B cell (primary cell): ENCODE results near the gene RNF149. TPM values are rescaled to one million over a fixed set of nuclear protein-coding genes. Genes with fewer than 3 reads are reported as not detected.

Experiments used
- ATAC-seq: fragments of 200-7000 bp; cut with Tn5 transposase; one replicate; pipeline ENCODE4 v1.10.0; 2021; ENCODE audit warnings: low read depth, mild to moderate bottlenecking, moderate number of reproducible peaks, moderate library complexity
- CTCF ChIA-PET: fragments of 350-600 bp; sonication (Branson Sonifier 250); formaldehyde crosslinking; loops from one replicate; lab custom pipeline; 2021; ENCODE audit warnings: antibody characterized with exemption, inconsistent platforms; lab: Charles Lee
- POLR2A ChIA-PET: fragments of 350-600 bp; sonication (Branson Sonifier 250); formaldehyde crosslinking; loops from one replicate; lab custom pipeline; 2021; ENCODE audit warnings: antibody characterized with exemption; lab: Charles Lee
- DNase-seq: peaks from one replicate; pipeline ENCODE4 v3.0.0; 2013
- H2AFZ ChIP-seq: 2 replicates; pipeline ENCODE4 v1.6.1; 2012; ENCODE audit warnings: mild to moderate bottlenecking, low read depth, low read length; ENCODE audit not compliant: insufficient read depth, poor library complexity, severe bottlenecking
- H3K27ac ChIP-seq, 2 donors: 1 replicate in 1 of 2; 2 replicates in 1 of 2; pipeline ENCODE4 v1.5.1; 2012 to 2013; ENCODE audit warnings: low read length in 2 of 2, mild to moderate bottlenecking in 2 of 2, moderate library complexity in 1 of 2
- H3K27me3 ChIP-seq, 4 experiments: fragments of 200-600 bp in 1 of 4; sonication (generic) in 1 of 4; replicated peaks in 1 of 4; 1 replicate in 2 of 4; 2 replicates in 2 of 4; pipeline versions ENCODE4 v1.6.1 to v1.7.0; 2013 to 2016; ENCODE audit warnings: low read length in 3 of 4, mild to moderate bottlenecking in 2 of 4, mixed read lengths in 1 of 4, moderate library complexity in 1 of 4; ENCODE audit not compliant: insufficient read depth in 4 of 4, control insufficient read depth in 3 of 4; ENCODE audit errors: control extremely low read depth in 1 of 4
- H3K36me3 ChIP-seq, 2 experiments: replicated peaks in 1 of 2; 1 replicate in 1 of 2; 2 replicates in 1 of 2; pipeline versions ENCODE4 v1.6.1 to v1.7.1; 2013; ENCODE audit warnings: low read length in 1 of 2; ENCODE audit not compliant: insufficient read depth in 2 of 2, control insufficient read depth in 1 of 2; ENCODE audit errors: control extremely low read depth in 1 of 2, extremely low read depth in 1 of 2
- H3K4me1 ChIP-seq, 2 donors: fragments of 200-600 bp in 1 of 2; sonication (generic) in 1 of 2; 1 replicate in 1 of 2; 2 replicates in 1 of 2; pipeline versions ENCODE4 v1.5.1 to v1.6.1; 2013 to 2017; ENCODE audit warnings: low read length in 2 of 2; ENCODE audit not compliant: control insufficient read depth in 2 of 2, insufficient read depth in 2 of 2
- H3K4me2 ChIP-seq: replicated peaks from 2 replicates; pipeline ENCODE3; 2012; ENCODE audit warnings: mild to moderate bottlenecking, low read depth, low read length; ENCODE audit not compliant: poor library complexity, severe bottlenecking
- H3K4me3 ChIP-seq, 5 experiments: fragments of 200-600 bp in 1 of 5; sonication (generic) in 1 of 5; 1 replicate in 3 of 5; 2 replicates in 2 of 5; pipeline versions ENCODE4 v1.5.1 to v1.7.0; 2011 to 2016; ENCODE audit warnings: low read length in 4 of 5, mild to moderate bottlenecking in 4 of 5, low read depth in 2 of 5, control low read depth in 1 of 5, moderate library complexity in 1 of 5; ENCODE audit not compliant: insufficient read depth in 1 of 5; ENCODE audit errors: control extremely low read depth in 1 of 5, extremely low read depth in 1 of 5
- H3K79me2 ChIP-seq: fragments of 200-600 bp; sonication (generic); one replicate; pipeline ENCODE4 v1.6.0; 2016; ENCODE audit warnings: low read length; ENCODE audit not compliant: control insufficient read depth, insufficient read depth
- H3K9ac ChIP-seq: fragments of 200-600 bp; sonication (generic); 2 replicates; pipeline ENCODE4 v1.6.1; 2017; ENCODE audit warnings: mild to moderate bottlenecking, low read length, moderate library complexity
- H3K9me3 ChIP-seq, 3 donors: one replicate each; pipeline versions ENCODE4 v1.6.1 to v1.7.1; 2013; ENCODE audit warnings: low read length in 2 of 3; ENCODE audit not compliant: control insufficient read depth in 2 of 3, insufficient read depth in 1 of 3; ENCODE audit errors: control extremely low read depth in 1 of 3
- H4K20me1 ChIP-seq: 2 replicates; pipeline ENCODE4 v1.6.0; 2012; ENCODE audit warnings: mild to moderate bottlenecking, low read length; ENCODE audit not compliant: insufficient read depth, control insufficient read depth, poor library complexity, severe bottlenecking
- H3K27ac Mint-ChIP-seq: one replicate; pipeline ENCODE4 v1.8.0; 2021; ENCODE audit warnings: mixed read lengths
- H3K27me3 Mint-ChIP-seq: one replicate; pipeline ENCODE4 v1.8.0; 2021; ENCODE audit warnings: mixed read lengths
- H3K4me1 Mint-ChIP-seq: one replicate; pipeline ENCODE4 v1.8.0; 2021; ENCODE audit warnings: mixed read lengths
- H3K4me3 Mint-ChIP-seq: one replicate; pipeline ENCODE4 v1.8.0; 2021; ENCODE audit warnings: mixed read lengths
- H3K9me3 Mint-ChIP-seq: one replicate; pipeline ENCODE4 v1.8.0; 2022; ENCODE audit warnings: mixed read lengths; ENCODE audit not compliant: insufficient read depth
- CTCF ChIP-seq: fragments of 200-600 bp; IDR thresholded peaks from one replicate; pipeline ENCODE4 v1.8.0; 2022; ENCODE audit warnings: antibody characterized with exemption, mild to moderate bottlenecking
- EZH2 ChIP-seq: IDR thresholded peaks from 2 replicates; pipeline ENCODE4 v1.6.1; 2012; ENCODE audit warnings: borderline replicate concordance, low read depth, mild to moderate bottlenecking, moderate library complexity, low read length; ENCODE audit not compliant: insufficient read depth, poor library complexity, severe bottlenecking
- WGBS: methylation state at CpG from one replicate; pipeline ENCODE4 v1.1.5; 2013; ENCODE audit warnings: missing lambda C conversion rate; ENCODE audit not compliant: insufficient coverage; 5-methylcytosine and 5-hydroxymethylcytosine counted together
- intact Hi-C: fragments of 100-400 bp; cut with micrococcal nuclease; formaldehyde crosslinking; loops from one replicate; pipeline ENCODE4 v1.10.0; 2022
- polyA plus RNA-seq: library from polyadenylated mRNA; depleted of rRNA; stranded (reverse); fragments of >200 nt; gene quantifications from 2 replicates; pipeline ENCODE4 v1.2.3, GENCODE V29; 2012
- total RNA-seq, 2 donors: library from RNA; stranded (reverse); fragments of 120-200 nt in 1 of 2; gene quantifications; 1 replicate in 1 of 2; 2 replicates in 1 of 2; pipeline versions ENCODE4 v1.2.3 to v1.2.4, GENCODE V29; 2013 to 2022

Gene RNF149
- total and polyA plus RNA-seq, 2 donors (not counting 1 experiment from before 2014, with no cell fraction given), result 28.2 to 71.6 TPM

- no peak for DNase-seq
- H2AFZ ChIP-seq, result no peak overlapping the region
- H3K9ac ChIP-seq, result no peak overlapping the region
- H3K27me3 Mint-ChIP-seq, result no peaks in the 10 kb centered on the region
- H3K4me3 Mint-ChIP-seq, result no peak overlapping the region
- intact Hi-C loops, result no loop called here
- peaks cover 15% of the 10 kb centered on the region for H4K20me1 ChIP-seq
- ChIA-PET CTCF (no interaction called here), POLR2A (interaction anchor here (0.7 kb wide), 1 partner anchor 114 kb away, joined by 3 read pairs; no protein-coding TSS in a partner anchor)
- WGBS, result 95% methylated on average over 8 of the region's 13 CpGs
- H3K4me2 ChIP-seq, result no peak overlapping the region
- H3K4me3 ChIP-seq, result no peak overlapping the region
- no peaks in the 10 kb centered on the region for H3K9me3 Mint-ChIP-seq
- no peaks in the 10 kb centered on the region for H3K4me1 ChIP-seq
- peak overlapping the region; percentile 26 for H3K27ac Mint-ChIP-seq
- H3K27ac ChIP-seq, result no peak overlapping the region
- H3K36me3 ChIP-seq, result peaks cover 3 to 68% of the 10 kb centered on the region in 2 experiments
- no peaks in the 10 kb centered on the region for H3K9me3 ChIP-seq
- no peak for ATAC-seq
- H3K79me2 ChIP-seq, result no peaks in the 10 kb centered on the region
- H3K27me3 ChIP-seq, result no peaks in the 10 kb centered on the region
- H3K4me1 Mint-ChIP-seq, result peaks cover 8% of the 10 kb centered on the region
- no peak for TF ChIP-seq CTCF
- no peak for TF ChIP-seq EZH2
Measured at GRCh38 chr2:101264360-101264939, 44.1 kb downstream of the RNF149 start.

- Histone ChIP-seq H3K9ac (no peak overlapping the region), H3K4me2 (no peak overlapping the region), H3K27ac (no peak overlapping the region), H3K79me2 (peaks cover 3% of the 10 kb centered on the region), H3K4me1 (no peaks in the 10 kb centered on the region), H4K20me1 (peaks cover 24% of the 10 kb centered on the region), H3K9me3 (no peaks in the 10 kb centered on the region), H2AFZ (no peak overlapping the region), H3K27me3 (no peaks in the 10 kb centered on the region), H3K4me3 (no peak overlapping the region), H3K36me3 (peaks cover 3 to 71% of the 10 kb centered on the region in 2 experiments)
- no peaks in the 10 kb centered on the region for H3K9me3 Mint-ChIP-seq
- intact Hi-C loops, result no loop called here
- no peaks in the 10 kb centered on the region for H3K27me3 Mint-ChIP-seq
- peaks cover 8% of the 10 kb centered on the region for H3K4me1 Mint-ChIP-seq
- H3K4me3 Mint-ChIP-seq, result no peak overlapping the region
- TF ChIP-seq EZH2, result no peak
- no peak for TF ChIP-seq CTCF
- ATAC-seq (no peak), DNase-seq (no peak)
- H3K27ac Mint-ChIP-seq, result no peak overlapping the region
- WGBS, result no CpG with 5 or more reads among the region's 1 CpG
- ChIA-PET POLR2A (no interaction called here), CTCF (interaction anchor here (0.7 kb wide), 1 partner anchor 1198 kb away, joined by 3 read pairs; no protein-coding TSS in a partner anchor)
Measured at GRCh38 chr2:101263377-101263800, 45.1 kb downstream of the RNF149 start.
